ENCODE results near the gene SURF4.
"Not testable (repeated sequence)": the region's sequence is repeated elsewhere in the genome, so short reads cannot be mapped to it uniquely, and the experiment has no call there.

SURF4 gene

DNA sequence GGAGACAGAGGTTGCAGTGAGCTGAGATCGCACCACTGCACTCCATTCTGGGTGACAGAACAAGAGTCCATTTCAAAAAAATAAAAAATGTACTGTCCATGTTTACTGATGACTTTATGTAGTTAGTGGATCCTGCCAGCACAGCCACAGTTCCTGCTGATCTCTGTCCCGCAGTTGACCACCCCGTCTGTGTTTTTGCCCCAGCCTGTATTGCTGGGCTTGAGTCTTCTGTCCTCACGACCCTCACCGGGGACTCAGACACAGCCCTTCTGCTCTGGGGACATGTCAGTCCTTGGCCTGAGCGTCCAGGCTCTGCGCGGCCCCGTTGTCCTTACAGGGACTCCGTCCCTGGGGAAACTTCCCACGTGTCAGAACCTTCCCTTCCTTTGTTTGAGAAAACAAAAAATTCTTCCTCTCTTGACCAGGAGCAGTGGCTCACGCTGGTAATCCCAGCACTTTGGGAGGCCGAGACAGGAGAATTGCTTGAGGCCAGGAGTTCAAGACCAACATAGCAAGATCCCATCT is 54.4 kb downstream of the SURF4 start:
- no peak overlapping the region for H3K27ac ChIP-seq
- H3K4me3 ChIP-seq (ENCODE audit: low read depth, low read length) = no peak overlapping the region
- TF ChIP-seq, protein P1, sequence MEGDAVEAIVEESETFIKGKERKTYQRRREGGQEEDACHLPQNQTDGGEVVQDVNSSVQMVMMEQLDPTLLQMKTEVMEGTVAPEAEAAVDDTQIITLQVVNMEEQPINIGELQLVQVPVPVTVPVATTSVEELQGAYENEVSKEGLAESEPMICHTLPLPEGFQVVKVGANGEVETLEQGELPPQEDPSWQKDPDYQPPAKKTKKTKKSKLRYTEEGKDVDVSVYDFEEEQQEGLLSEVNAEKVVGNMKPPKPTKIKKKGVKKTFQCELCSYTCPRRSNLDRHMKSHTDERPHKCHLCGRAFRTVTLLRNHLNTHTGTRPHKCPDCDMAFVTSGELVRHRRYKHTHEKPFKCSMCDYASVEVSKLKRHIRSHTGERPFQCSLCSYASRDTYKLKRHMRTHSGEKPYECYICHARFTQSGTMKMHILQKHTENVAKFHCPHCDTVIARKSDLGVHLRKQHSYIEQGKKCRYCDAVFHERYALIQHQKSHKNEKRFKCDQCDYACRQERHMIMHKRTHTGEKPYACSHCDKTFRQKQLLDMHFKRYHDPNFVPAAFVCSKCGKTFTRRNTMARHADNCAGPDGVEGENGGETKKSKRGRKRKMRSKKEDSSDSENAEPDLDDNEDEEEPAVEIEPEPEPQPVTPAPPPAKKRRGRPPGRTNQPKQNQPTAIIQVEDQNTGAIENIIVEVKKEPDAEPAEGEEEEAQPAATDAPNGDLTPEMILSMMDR (IDR thresholded peaks at IDR 0.05; ENCODE audit: low read depth, low read length) = no peak
- no peaks in the 10 kb centered on the region for H3K36me3 ChIP-seq
- no peak for DNase-seq
- no peaks in the 10 kb centered on the region for H3K27me3 ChIP-seq (ENCODE audit: insufficient read depth, low read depth, severe bottlenecking)
- H3K9me3 ChIP-seq (ENCODE audit: severe bottlenecking) = peaks cover 5% of the 10 kb centered on the region

DNA sequence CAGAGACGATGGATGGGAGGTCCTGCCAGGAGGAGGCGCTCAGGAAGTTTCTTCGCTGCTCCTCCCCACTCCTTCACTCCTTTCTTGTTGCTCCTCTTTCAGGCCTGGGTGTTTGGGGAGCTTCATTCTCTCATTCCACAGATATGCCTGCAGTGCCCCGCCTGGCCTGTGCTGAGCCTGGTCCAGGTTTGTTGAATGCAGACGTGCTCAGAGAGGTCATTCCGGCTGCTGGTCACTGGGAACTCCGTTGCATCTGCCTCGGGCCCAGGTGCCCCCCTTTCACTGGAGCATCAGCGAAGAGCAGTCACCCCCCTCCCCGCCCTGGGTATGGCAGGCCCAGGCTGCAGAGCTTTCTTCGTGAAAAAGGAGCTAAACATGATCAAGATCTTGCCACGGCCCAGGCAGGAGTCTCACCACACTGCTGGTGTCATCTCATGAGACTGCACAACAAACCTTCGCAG is 55.4 kb downstream of the SURF4 start:
- peaks cover 5% of the 10 kb centered on the region for H3K9me3 ChIP-seq (ENCODE audit: severe bottlenecking)
- no peaks in the 10 kb centered on the region for H3K36me3 ChIP-seq
- DNase-seq = no peak
- H3K27ac ChIP-seq = no peak overlapping the region
- H3K4me3 ChIP-seq (ENCODE audit: low read depth, low read length) = no peak overlapping the region
- TF ChIP-seq, protein P1 (IDR thresholded peaks at IDR 0.05; ENCODE audit: low read depth, low read length) = no peak
- no peaks in the 10 kb centered on the region for H3K27me3 ChIP-seq (ENCODE audit: insufficient read depth, low read depth, severe bottlenecking)

DNA sequence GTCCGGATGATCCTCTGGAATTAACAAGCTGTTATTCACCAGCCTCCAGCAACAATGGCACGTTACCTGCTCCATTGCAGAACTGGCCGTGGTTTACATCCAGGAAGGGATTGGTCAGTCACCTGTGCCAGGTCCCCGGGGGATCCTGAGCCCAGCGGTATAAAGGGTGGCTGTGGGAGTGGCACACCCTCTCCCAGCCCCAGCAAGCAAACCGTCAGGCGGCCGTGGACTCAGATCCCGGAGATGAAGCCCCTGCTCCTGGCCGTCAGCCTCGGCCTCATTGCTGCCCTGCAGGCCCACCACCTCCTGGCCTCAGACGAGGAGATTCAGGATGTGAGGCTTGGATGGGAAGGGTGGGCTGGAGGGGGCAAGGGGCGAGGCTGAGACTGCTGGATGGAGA is 58.3 kb downstream of the SURF4 start:
- not testable (repeated sequence) for H3K4me3 ChIP-seq (ENCODE audit: low read depth, low read length); H3K27ac ChIP-seq; H3K36me3 ChIP-seq; H3K27me3 ChIP-seq (ENCODE audit: insufficient read depth, low read depth, severe bottlenecking); H3K9me3 ChIP-seq (ENCODE audit: severe bottlenecking); DNase-seq

DNA sequence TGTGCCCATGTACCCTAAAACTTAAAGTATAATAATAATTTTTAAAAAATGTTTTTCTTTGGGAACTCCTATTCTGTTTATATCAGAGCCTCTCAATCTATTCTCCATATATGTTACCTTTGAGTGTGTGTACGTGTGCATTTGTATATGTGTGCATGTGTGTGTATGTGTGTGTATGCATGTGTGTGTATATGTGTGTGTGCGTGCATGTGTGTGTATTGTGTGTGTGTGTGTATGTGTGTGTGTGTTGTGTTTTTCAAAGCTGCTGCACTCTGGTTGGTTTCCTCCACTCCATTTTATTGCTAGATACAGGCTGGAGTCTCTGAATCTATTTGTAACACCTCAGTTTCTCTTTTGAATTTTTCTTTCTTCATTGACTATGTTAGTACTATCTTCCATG is 59.9 kb downstream of the SURF4 start:
- TF ChIP-seq, protein P1 (IDR thresholded peaks at IDR 0.05; ENCODE audit: low read depth, low read length) = no peak
- Histone ChIP-seq H3K27me3 (ENCODE audit: insufficient read depth, low read depth, severe bottlenecking) (no peaks in the 10 kb centered on the region), H3K27ac (no peak overlapping the region), H3K4me3 (ENCODE audit: low read depth, low read length) (no peak overlapping the region), H3K36me3 (no peaks in the 10 kb centered on the region), H3K9me3 (ENCODE audit: severe bottlenecking) (peaks cover 3% of the 10 kb centered on the region)
- no peak for DNase-seq

Measured in WERI-Rb-1 (cell line).